Mammary epithelial cell (primary cell): ENCODE results near the gene ARHGEF38.

Experiments
- CTCF ChIP-seq, 2 donors: IDR thresholded peaks in 1 of 2; conservative IDR thresholded peaks in 1 of 2; 2 replicates each; pipeline ENCODE4 v1.5.1; 2011 to 2012; ENCODE audit warnings: inconsistent platforms in 2 of 2, low read length in 2 of 2, mild to moderate bottlenecking in 2 of 2, control low read depth in 1 of 2, low read depth in 1 of 2; ENCODE audit not compliant: insufficient read depth in 1 of 2; ENCODE audit errors: extremely low read depth in 1 of 2
- EZH2 ChIP-seq: IDR thresholded peaks from 2 replicates; pipeline ENCODE4 v1.6.1; 2012; ENCODE audit warnings: low read length, inconsistent platforms, borderline replicate concordance

GRCh38 chr4:105605493-105605892, 53.1 kb downstream of the ARHGEF38 start:
- TF ChIP-seq CTCF (conservative IDR thresholded peaks at IDR 0.05 in 1 of 2, IDR thresholded peaks at IDR 0.05 in 1 of 2; ENCODE audit: extremely low read depth in 1 of 2, insufficient read depth in 1 of 2, low read depth in 1 of 2, low read length in 2 of 2) (no peak), EZH2 (no peak)
